Measurements from ENCODE around the gene GCAT.

GRCh38 chr22:37764622-37765021 lies 43.1 kb upstream of the GCAT start:
- TF ChIP-seq CTCF (IDR thresholded peaks at IDR 0.05): no peak
- no peak for TF ChIP-seq POLR2A (IDR thresholded peaks at IDR 0.05)
- no peak for TF ChIP-seq EP300 (IDR thresholded peaks at IDR 0.05)

All from ovary (tissue), 3 donors.